Prostate gland (tissue), 2 donors: ENCODE results near the gene ATL3. TPM values are rescaled to one million over a fixed set of nuclear protein-coding genes. Genes with fewer than 3 reads are reported as not detected.

Experiments
- DNase-seq: peaks from one replicate; pipeline ENCODE4 v3.0.0-alpha.2; 2019; ENCODE audit warnings: low spot score
- H3K27ac ChIP-seq, 2 donors: fragments of 200-600 bp; sonication (generic); 2 replicates each; pipeline ENCODE4 v1.5.1; 2017 to 2019
- H3K27me3 ChIP-seq: fragments of 200-600 bp; sonication (generic); replicated peaks from 2 replicates; pipeline ENCODE4 v1.5.1; 2019; ENCODE audit not compliant: insufficient read depth
- H3K36me3 ChIP-seq, 2 donors: fragments of 200-600 bp; sonication (generic); 1 replicate in 1 of 2; 2 replicates in 1 of 2; pipeline versions ENCODE4 v1.5.1 to v1.8.1; 2017 to 2019
- H3K4me1 ChIP-seq: fragments of 200-600 bp; sonication (generic); replicated peaks from 2 replicates; pipeline ENCODE4 v1.5.1; 2019
- H3K4me3 ChIP-seq, 2 donors: fragments of 200-600 bp; sonication (generic); 2 replicates each; pipeline ENCODE4 v1.5.1; 2017 to 2019
- H3K9me3 ChIP-seq: fragments of 200-600 bp; sonication (generic); 2 replicates; pipeline ENCODE4 v1.5.1; 2017
- CTCF ChIP-seq, 4 experiments: fragments of 200-600 bp in 2 of 4; fragments of 450-650 bp in 2 of 4; sonication (generic) in 2 of 4; IDR thresholded peaks; 1 replicate in 3 of 4; 2 replicates in 1 of 4; pipeline ENCODE4 v1.5.1; 2016 to 2019; ENCODE audit warnings: antibody characterized with exemption in 4 of 4, mild to moderate bottlenecking in 2 of 4, moderate library complexity in 2 of 4
- POLR2AphosphoS5 ChIP-seq: sonication (generic); formaldehyde crosslinking; IDR thresholded peaks from one replicate; pipeline ENCODE4 v1.6.1; 2017; ENCODE audit warnings: antibody characterized with exemption
- WGBS: methylation state at CpG from one replicate; pipeline ENCODE4 v1.1.5; 2018; 5-methylcytosine and 5-hydroxymethylcytosine counted together
- intact Hi-C: fragments of 100-400 bp; cut with DNase I; formaldehyde crosslinking; loops from one replicate; pipeline ENCODE4 v1.14.2; 2022
- small RNA-seq, 2 donors: library from RNA; depleted of rRNA; stranded (forward); fragments of <200 nt; gene quantifications; one replicate each; pipeline ENCODE3, GENCODE V24; 2016
- total RNA-seq, 2 donors: library from RNA; depleted of rRNA; stranded (reverse); fragments of >200 nt; gene quantifications; one replicate each; pipeline ENCODE4 v1.1.0, GENCODE V29; 2016

Gene ATL3
- total RNA-seq, 2 donors from 2014 or later = 46.7 to 64.3 TPM

- Histone ChIP-seq H3K27me3 (no peaks in the 10 kb centered on the region), H3K27ac (peak overlapping the region; percentile 62 to 71), H3K4me3 (peak overlapping the region; percentile 13 to 23), H3K4me1 (peaks cover 2% of the 10 kb centered on the region), H3K36me3 (no peaks in the 10 kb centered on the region), H3K9me3 (no peaks in the 10 kb centered on the region)
- peak; percentile 5 for TF ChIP-seq POLR2AphosphoS5
- no peak for TF ChIP-seq CTCF (IDR thresholded peaks at IDR 0.05)
- DNase-seq = no peak
- 36% methylated on average over 10 of the region's 10 CpGs for WGBS
- intact Hi-C loops = loop anchor here (2.0 kb wide), 1 partner anchor 38 kb away; the partner anchor contains the start of gene PLAAT4
These were observed 96.1 kb downstream of the ATL3 start for GRCh38 chr11:63574856-63575602.

Small RNA genes lying within 50 kb of the gene (small RNA-seq; reads per million reads assigned to genes)
- 0 reads per million in 2 donors for gene AP000753.3

Other genes starting within 250 kb of the ATL3 start
- gene PLAAT5, start 180.2 kb downstream of the ATL3 start, total RNA-seq = 10 to 100 TPM in 1 of 2 donors, not detected in 1; 25.7 TPM
- not detected for gene LGALS12, start 165.3 kb downstream of the ATL3 start, total RNA-seq
- gene PLAAT4, start 134.6 kb downstream of the ATL3 start, total RNA-seq = 10 to 100 TPM; 47.6 to 50.8 TPM
- gene PLAAT2, start 108.0 kb downstream of the ATL3 start, total RNA-seq = 1 to 10 TPM in 1 of 2 donors, not detected in 1; 2.6 TPM
- 100 to 1,000 TPM in 1 of 2 donors, 1 to 10 TPM in 1; 7.0 to 118 TPM for gene PLAAT3, start 56.9 kb downstream of the ATL3 start, total RNA-seq
- gene RTN3, start 10.1 kb upstream of the ATL3 start, total RNA-seq = 10 to 100 TPM; 74.1 to 88.8 TPM
- 10 to 100 TPM; 13.9 to 32.7 TPM for gene ZFTA, start 97.4 kb upstream of the ATL3 start, total RNA-seq
- gene SPINDOC, start 142.1 kb upstream of the ATL3 start, total RNA-seq = 10 to 100 TPM; 17.8 to 36.2 TPM
- 10 to 100 TPM; 65.4 to 67.2 TPM for gene MARK2, start 167.7 kb upstream of the ATL3 start, total RNA-seq
- gene RCOR2, start 245.8 kb upstream of the ATL3 start, total RNA-seq = 1 to 10 TPM in 1 of 2 donors, under 1 TPM in 1; 0.64 to 3.3 TPM